ENCODE measurements around the gene AGAP1.

The AGAP1 gene

GRCh38 chr2:235908826-235909225, 415.0 kb downstream of the AGAP1 start:
- DNase-seq, result no peak

- no peak for DNase-seq
Measured at GRCh38 chr2:235909358-235909757, 415.5 kb downstream of the AGAP1 start.

GRCh38 chr2:235910067-235910466, 416.2 kb downstream of the AGAP1 start:
- no peak for DNase-seq

- DNase-seq, result no peak
Measured at GRCh38 chr2:235911125-235911524, 417.3 kb downstream of the AGAP1 start.

- DNase-seq, result no peak
Measured at GRCh38 chr2:235911633-235912233, 417.9 kb downstream of the AGAP1 start.

- no peak for DNase-seq
Measured at GRCh38 chr2:235914756-235915155, 420.9 kb downstream of the AGAP1 start.

GRCh38 chr2:235917506-235917905, 423.7 kb downstream of the AGAP1 start:
- DNase-seq, result no peak

GRCh38 chr2:235918876-235919275, 425.0 kb downstream of the AGAP1 start:
- no peak for DNase-seq

- no peak for DNase-seq
Measured at GRCh38 chr2:235920216-235920865, 426.5 kb downstream of the AGAP1 start.

- DNase-seq, result no peak
Measured at GRCh38 chr2:235921508-235922191, 427.8 kb downstream of the AGAP1 start.

GRCh38 chr2:235922839-235923238, 429.0 kb downstream of the AGAP1 start:
- DNase-seq, result no peak

- DNase-seq, result no peak
Measured at GRCh38 chr2:235923859-235924674, 430.2 kb downstream of the AGAP1 start.

GRCh38 chr2:235924675-235925063, 430.8 kb downstream of the AGAP1 start:
- DNase-seq, result no peak

- no peak for DNase-seq
Measured at GRCh38 chr2:235925250-235925919, 431.5 kb downstream of the AGAP1 start.

GRCh38 chr2:235926229-235926628, 432.4 kb downstream of the AGAP1 start:
- no peak for DNase-seq

- no peak for DNase-seq
Measured at GRCh38 chr2:235928751-235929370, 435.0 kb downstream of the AGAP1 start.

- DNase-seq, result no peak
Measured at GRCh38 chr2:235930701-235931100, 436.9 kb downstream of the AGAP1 start.

GRCh38 chr2:235931676-235932075, 437.8 kb downstream of the AGAP1 start:
- no peak for DNase-seq

GRCh38 chr2:235934059-235934773, 440.4 kb downstream of the AGAP1 start:
- DNase-seq, result no peak

- DNase-seq, result no peak
Measured at GRCh38 chr2:235934774-235935484, 441.1 kb downstream of the AGAP1 start.

- DNase-seq, result no peak
Measured at GRCh38 chr2:235935773-235936172, 441.9 kb downstream of the AGAP1 start.

All from NCI-H1048 (cell line).